ENCODE data around the gene RUNX3. TPM values are rescaled to one million over a fixed set of nuclear protein-coding genes. Genes with fewer than 3 reads are reported as not detected.

RUNX3 gene
- total RNA-seq, 1 experiment from 2014 or later, result 0.33 TPM

- Histone ChIP-seq H2BK20ac (ENCODE audit: low read depth, low read length, poor library complexity, severe bottlenecking) (no peak overlapping the region), H3K4me1 (ENCODE audit: insufficient read depth, low read length) (no peaks in the 10 kb centered on the region), H3K56ac (ENCODE audit: insufficient read length, low read depth, low read length) (no peak overlapping the region), H3K79me1 (ENCODE audit: insufficient read depth, low read depth, low read length, poor library complexity, severe bottlenecking) (no peaks in the 10 kb centered on the region), H3K79me2 (ENCODE audit: insufficient read depth, low read length) (no peaks in the 10 kb centered on the region), H3K4ac (ENCODE audit: low read depth, low read length) (no peak overlapping the region), H4K8ac (replicated peaks; ENCODE audit: insufficient read length, low read depth, low read length) (no peak overlapping the region), H4K5ac (ENCODE audit: insufficient read length, low read depth, low read length) (no peak overlapping the region), H2BK15ac (ENCODE audit: low read depth, low read length) (no peak overlapping the region), H2BK12ac (ENCODE audit: insufficient read length, low read depth, low read length) (no peak overlapping the region), H3K14ac (ENCODE audit: insufficient read depth, low read length) (no peak overlapping the region), H2AK5ac (ENCODE audit: insufficient read length, low read length) (no peak overlapping the region), H3K18ac (ENCODE audit: insufficient read length, low read depth, low read length) (no peak overlapping the region), H3K27me3 (ENCODE audit: insufficient read depth, low read length) (no peaks in the 10 kb centered on the region), H3T11ph (ENCODE audit: low read length) (no peak overlapping the region), H2BK120ac (ENCODE audit: low read depth, low read length, poor library complexity, severe bottlenecking) (no peak overlapping the region), H3K4me2 (ENCODE audit: insufficient read depth, insufficient read length, low read length) (no peak overlapping the region), H3K23ac (ENCODE audit: insufficient read length, low read depth, low read length) (no peak overlapping the region), H4K20me1 (ENCODE audit: control insufficient read depth, insufficient read depth, insufficient read length) (peaks cover 3% of the 10 kb centered on the region), H3K9ac (ENCODE audit: extremely low read depth, insufficient read length, low read length) (no peak overlapping the region), H2AFZ (ENCODE audit: low read length) (no peak overlapping the region), H3K23me2 (ENCODE audit: insufficient read length, low read depth, low read length, poor library complexity, severe bottlenecking) (no peaks in the 10 kb centered on the region), H3K27ac (ENCODE audit: insufficient read length, low read depth, low read length) (no peak overlapping the region), H3K9me3 (ENCODE audit: control insufficient read depth, low read depth, low read length) (no peaks in the 10 kb centered on the region), H4K91ac (ENCODE audit: insufficient read length, low read depth, low read length) (no peak overlapping the region), H2BK5ac (ENCODE audit: insufficient read length, low read length) (no peak overlapping the region)
- no peak for DNase-seq
- peaks cover 0 to 18% of the 10 kb centered on the region in 2 experiments; a peak in 3 of 4 replicates for H3K4me1 Mint-ChIP-seq
- no peak for TF ChIP-seq CTCF (conservative IDR thresholded peaks at IDR 0.05)
- H3K9me3 Mint-ChIP-seq, result no peaks in the 10 kb centered on the region
- H3K27ac Mint-ChIP-seq, result no peak overlapping the region
- peaks cover 2% of the 10 kb centered on the region; the same call in 1 of the 2 replicates for H3K27me3 Mint-ChIP-seq (ENCODE audit: low read depth)
- no peaks in the 10 kb centered on the region for H3K36me3 Mint-ChIP-seq (ENCODE audit: insufficient read depth in 1 of 3, low read depth in 3 of 3)
- H3K4me3 Mint-ChIP-seq, result no peak overlapping the region
- WGBS (ENCODE audit: extremely low coverage, insufficient read length, low lambda C conversion rate), result no CpG with 5 or more reads among the region's 8 CpGs
Measured at GRCh38 chr1:24898909-24899439, 31.1 kb downstream of the RUNX3 start.

All from H9 (cell line).